Measurements from ENCODE around the gene IGFL2. TPM values are rescaled to one million over a fixed set of nuclear protein-coding genes. Genes with fewer than 3 reads are reported as not detected.

IGFL2 gene
- total RNA-seq, 4 donors from 2014 or later, result 10.1 to 39.2 (median 16.1) TPM

- TF ChIP-seq EP300 (IDR thresholded peaks at IDR 0.05) (no peak), POLR2AphosphoS5 (IDR thresholded peaks at IDR 0.05) (no peak), CTCF (IDR thresholded peaks at IDR 0.05) (no peak), POLR2A (IDR thresholded peaks at IDR 0.05) (no peak)
- Histone ChIP-seq H3K4me3 (no peak overlapping the region), H3K9me3 (no peaks in the 10 kb centered on the region), H3K36me3 (no peaks in the 10 kb centered on the region), H3K27ac (peak overlapping the region; percentile 79), H3K4me1 (peaks cover 35% of the 10 kb centered on the region), H3K27me3 (no peaks in the 10 kb centered on the region)
- 56% methylated on average over 4 of the region's 4 CpGs for whole genome bisulfite sequencing
- no peak for DNase-seq (ENCODE audit: low spot score in 2 of 2)
Observed at GRCh38 chr19:46132508-46133100, 15.4 kb upstream of the IGFL2 start.

GRCh38 chr19:46133101-46133627 is 14.9 kb upstream of the IGFL2 start:
- H3K4me3 ChIP-seq, result no peak overlapping the region
- H3K4me1 ChIP-seq, result peaks cover 35% of the 10 kb centered on the region
- peak overlapping the region; percentile 79 for H3K27ac ChIP-seq
- WGBS, result 36% methylated on average over 6 of the region's 6 CpGs
- H3K27me3 ChIP-seq, result no peaks in the 10 kb centered on the region
- TF ChIP-seq POLR2A (IDR thresholded peaks at IDR 0.05), result no peak
- no peak for TF ChIP-seq CTCF (IDR thresholded peaks at IDR 0.05)
- TF ChIP-seq POLR2AphosphoS5 (IDR thresholded peaks at IDR 0.05), result no peak
- no peak for TF ChIP-seq EP300 (IDR thresholded peaks at IDR 0.05)
- no peaks in the 10 kb centered on the region for H3K9me3 ChIP-seq
- no peak for DNase-seq (ENCODE audit: low spot score in 2 of 2)
- no peaks in the 10 kb centered on the region for H3K36me3 ChIP-seq

- TF ChIP-seq POLR2A (IDR thresholded peaks at IDR 0.05) (no peak), CTCF (IDR thresholded peaks at IDR 0.05) (no peak), POLR2AphosphoS5 (IDR thresholded peaks at IDR 0.05) (no peak), EP300 (IDR thresholded peaks at IDR 0.05) (no peak)
- 94% methylated on average over 1 of the region's 1 CpG for WGBS
- H3K4me3 ChIP-seq, result no peak overlapping the region
- H3K9me3 ChIP-seq, result no peaks in the 10 kb centered on the region
- H3K36me3 ChIP-seq, result no peaks in the 10 kb centered on the region
- peaks cover 2% of the 10 kb centered on the region for H3K27me3 ChIP-seq
- H3K27ac ChIP-seq, result peak overlapping the region; percentile 79
- peaks cover 35% of the 10 kb centered on the region for H3K4me1 ChIP-seq
- no peak for DNase-seq (ENCODE audit: low spot score in 2 of 2)
Observed at GRCh38 chr19:46133777-46134241, 14.2 kb upstream of the IGFL2 start.

- Histone ChIP-seq H3K9me3 (no peaks in the 10 kb centered on the region), H3K36me3 (no peaks in the 10 kb centered on the region), H3K4me3 (no peak overlapping the region), H3K27ac (peak overlapping the region; percentile 79), H3K4me1 (peaks cover 35% of the 10 kb centered on the region), H3K27me3 (peaks cover 3% of the 10 kb centered on the region)
- TF ChIP-seq EP300 (IDR thresholded peaks at IDR 0.05) (no peak), POLR2A (IDR thresholded peaks at IDR 0.05) (no peak)
- no peak for DNase-seq (ENCODE audit: low spot score in 2 of 2)
Observed at GRCh38 chr19:46134527-46134926, 13.5 kb upstream of the IGFL2 start.

GRCh38 chr19:46137915-46138473 is 10.0 kb upstream of the IGFL2 start:
- H3K27ac ChIP-seq, result no peak overlapping the region
- H3K4me3 ChIP-seq, result no peak overlapping the region
- peaks cover 3% of the 10 kb centered on the region for H3K27me3 ChIP-seq
- H3K9me3 ChIP-seq, result no peaks in the 10 kb centered on the region
- no peak for TF ChIP-seq POLR2A (IDR thresholded peaks at IDR 0.05)
- DNase-seq (ENCODE audit: low spot score in 2 of 2), result no peak
- no peaks in the 10 kb centered on the region for H3K36me3 ChIP-seq
- WGBS, result 80% methylated on average over 4 of the region's 4 CpGs
- H3K4me1 ChIP-seq, result peaks cover 22% of the 10 kb centered on the region

GRCh38 chr19:46141421-46141820 is 6.6 kb upstream of the IGFL2 start:
- no peak overlapping the region for H3K27ac ChIP-seq
- no peak overlapping the region for H3K4me3 ChIP-seq
- 71% methylated on average over 1 of the region's 1 CpG for WGBS
- TF ChIP-seq CTCF (IDR thresholded peaks at IDR 0.05) (no peak), POLR2A (IDR thresholded peaks at IDR 0.05) (no peak), EP300 (IDR thresholded peaks at IDR 0.05) (no peak), POLR2AphosphoS5 (IDR thresholded peaks at IDR 0.05) (no peak)
- no peaks in the 10 kb centered on the region for H3K36me3 ChIP-seq
- H3K9me3 ChIP-seq, result no peaks in the 10 kb centered on the region
- H3K27me3 ChIP-seq, result peaks cover 3% of the 10 kb centered on the region
- H3K4me1 ChIP-seq, result no peaks in the 10 kb centered on the region
- no peak for DNase-seq (ENCODE audit: low spot score in 2 of 2)

Data from suprapubic skin (tissue), 4 donors.